ENCODE data around the gene RPL14. TPM values are rescaled to one million over a fixed set of nuclear protein-coding genes. Genes with fewer than 3 reads are reported as not detected.

Gene RPL14
- total and polyA plus RNA-seq, 10 of the 15 experiments (the other 5 are each of a cell fraction or from before 2014, with no cell fraction given): 530 to 3,008 (median 1,136) TPM

DNA sequence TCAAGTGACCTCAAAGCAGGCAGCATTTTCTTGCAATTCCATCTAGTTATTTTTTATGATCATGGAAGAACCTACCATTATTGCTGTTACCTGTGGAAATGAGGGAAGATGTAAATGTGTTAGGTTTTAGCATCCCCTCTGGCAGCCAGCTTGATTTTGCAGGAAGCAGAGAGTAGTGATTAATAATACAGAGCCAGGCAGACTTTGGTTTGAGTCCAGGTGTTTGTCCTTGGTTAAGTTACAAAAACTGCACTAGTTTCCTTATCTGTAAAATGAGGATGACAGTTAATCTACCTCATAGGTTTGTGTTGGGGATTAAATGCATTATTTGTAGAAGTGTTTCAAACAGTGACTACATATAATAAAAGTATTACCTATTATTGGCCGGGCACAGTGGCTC lies 60.9 kb downstream of the RPL14 start:
- H3K79me2 ChIP-seq (ENCODE audit: control insufficient read depth, insufficient read depth, low read length): no peaks in the 10 kb centered on the region
- no peak overlapping the region for H3K9ac ChIP-seq (ENCODE audit: control insufficient read depth, insufficient read depth, low read length)
- no peak overlapping the region for H2AFZ ChIP-seq (ENCODE audit: control insufficient read depth, low read depth, low read length)
- SMC1A ChIA-PET (ENCODE audit: uncharacterized antibody, unreplicated experiment): interaction anchor here (1.5 kb wide), 1 partner anchor 66 kb away, joined by 3 read pairs; no protein-coding TSS in a partner anchor
- TF ChIP-seq NFXL1 (IDR thresholded peaks at IDR 0.05; ENCODE audit: borderline replicate concordance) (no peak), RUNX3 (IDR thresholded peaks at IDR 0.05; ENCODE audit: low read length) (no peak), HDAC6 (IDR thresholded peaks at IDR 0.05; ENCODE audit: unreplicated experiment) (no peak), GABPA (IDR thresholded peaks at IDR 0.05; ENCODE audit: low read depth) (no peak), TCF12 (IDR thresholded peaks at IDR 0.05; ENCODE audit: low read depth, low read length) (no peak), KDM1A (IDR thresholded peaks at IDR 0.05; ENCODE audit: borderline replicate concordance) (no peak), NR2F1 (conservative IDR thresholded peaks at IDR 0.05) (no peak), STAT3 (IDR thresholded peaks at IDR 0.05; ENCODE audit: low read depth, low read length) (no peak), SMAD5 (IDR thresholded peaks at IDR 0.05; ENCODE audit: low read depth) (no peak), SUPT20H (IDR thresholded peaks at IDR 0.05; ENCODE audit: borderline replicate concordance, control insufficient read depth, low read depth, low read length) (no peak), SP1 (IDR thresholded peaks at IDR 0.05; ENCODE audit: low read depth, low read length) (no peak), NFIC (IDR thresholded peaks at IDR 0.05; ENCODE audit: low read depth, low read length) (no peak), SPI1 (IDR thresholded peaks at IDR 0.05; ENCODE audit: borderline replicate concordance, insufficient read depth, low read depth, low read length) (no peak)
- TF ChIP-seq, protein P1, sequence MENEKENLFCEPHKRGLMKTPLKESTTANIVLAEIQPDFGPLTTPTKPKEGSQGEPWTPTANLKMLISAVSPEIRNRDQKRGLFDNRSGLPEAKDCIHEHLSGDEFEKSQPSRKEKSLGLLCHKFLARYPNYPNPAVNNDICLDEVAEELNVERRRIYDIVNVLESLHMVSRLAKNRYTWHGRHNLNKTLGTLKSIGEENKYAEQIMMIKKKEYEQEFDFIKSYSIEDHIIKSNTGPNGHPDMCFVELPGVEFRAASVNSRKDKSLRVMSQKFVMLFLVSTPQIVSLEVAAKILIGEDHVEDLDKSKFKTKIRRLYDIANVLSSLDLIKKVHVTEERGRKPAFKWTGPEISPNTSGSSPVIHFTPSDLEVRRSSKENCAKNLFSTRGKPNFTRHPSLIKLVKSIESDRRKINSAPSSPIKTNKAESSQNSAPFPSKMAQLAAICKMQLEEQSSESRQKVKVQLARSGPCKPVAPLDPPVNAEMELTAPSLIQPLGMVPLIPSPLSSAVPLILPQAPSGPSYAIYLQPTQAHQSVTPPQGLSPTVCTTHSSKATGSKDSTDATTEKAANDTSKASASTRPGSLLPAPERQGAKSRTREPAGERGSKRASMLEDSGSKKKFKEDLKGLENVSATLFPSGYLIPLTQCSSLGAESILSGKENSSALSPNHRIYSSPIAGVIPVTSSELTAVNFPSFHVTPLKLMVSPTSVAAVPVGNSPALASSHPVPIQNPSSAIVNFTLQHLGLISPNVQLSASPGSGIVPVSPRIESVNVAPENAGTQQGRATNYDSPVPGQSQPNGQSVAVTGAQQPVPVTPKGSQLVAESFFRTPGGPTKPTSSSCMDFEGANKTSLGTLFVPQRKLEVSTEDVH (IDR thresholded peaks at IDR 0.05; ENCODE audit: low read depth, partially characterized antibody): no peak
- TF ChIP-seq, protein P2, sequence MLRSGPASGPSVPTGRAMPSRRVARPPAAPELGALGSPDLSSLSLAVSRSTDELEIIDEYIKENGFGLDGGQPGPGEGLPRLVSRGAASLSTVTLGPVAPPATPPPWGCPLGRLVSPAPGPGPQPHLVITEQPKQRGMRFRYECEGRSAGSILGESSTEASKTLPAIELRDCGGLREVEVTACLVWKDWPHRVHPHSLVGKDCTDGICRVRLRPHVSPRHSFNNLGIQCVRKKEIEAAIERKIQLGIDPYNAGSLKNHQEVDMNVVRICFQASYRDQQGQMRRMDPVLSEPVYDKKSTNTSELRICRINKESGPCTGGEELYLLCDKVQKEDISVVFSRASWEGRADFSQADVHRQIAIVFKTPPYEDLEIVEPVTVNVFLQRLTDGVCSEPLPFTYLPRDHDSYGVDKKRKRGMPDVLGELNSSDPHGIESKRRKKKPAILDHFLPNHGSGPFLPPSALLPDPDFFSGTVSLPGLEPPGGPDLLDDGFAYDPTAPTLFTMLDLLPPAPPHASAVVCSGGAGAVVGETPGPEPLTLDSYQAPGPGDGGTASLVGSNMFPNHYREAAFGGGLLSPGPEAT (IDR thresholded peaks at IDR 0.05; ENCODE audit: low read depth): no peak
- TF ChIP-seq, protein P3, sequence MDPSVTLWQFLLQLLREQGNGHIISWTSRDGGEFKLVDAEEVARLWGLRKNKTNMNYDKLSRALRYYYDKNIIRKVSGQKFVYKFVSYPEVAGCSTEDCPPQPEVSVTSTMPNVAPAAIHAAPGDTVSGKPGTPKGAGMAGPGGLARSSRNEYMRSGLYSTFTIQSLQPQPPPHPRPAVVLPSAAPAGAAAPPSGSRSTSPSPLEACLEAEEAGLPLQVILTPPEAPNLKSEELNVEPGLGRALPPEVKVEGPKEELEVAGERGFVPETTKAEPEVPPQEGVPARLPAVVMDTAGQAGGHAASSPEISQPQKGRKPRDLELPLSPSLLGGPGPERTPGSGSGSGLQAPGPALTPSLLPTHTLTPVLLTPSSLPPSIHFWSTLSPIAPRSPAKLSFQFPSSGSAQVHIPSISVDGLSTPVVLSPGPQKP (IDR thresholded peaks at IDR 0.05; ENCODE audit: low read depth, low read length): no peak
- POLR2A ChIA-PET: no interaction called here
- no peaks in the 10 kb centered on the region for H3K4me1 ChIP-seq (ENCODE audit: control insufficient read depth, insufficient read depth, low read length)
- H3K27me3 ChIP-seq (replicated peaks in 1 of 2; ENCODE audit: control insufficient read depth in 2 of 2, insufficient read depth in 2 of 2, low read length in 1 of 2): no peaks in the 10 kb centered on the region
- FAIRE-seq (no peak), DNase-seq (ENCODE audit: low read depth, low spot score) (no peak), ATAC-seq (no peak)
- H3K4me3 ChIP-seq: no peak overlapping the region
- no peak overlapping the region for H3K4me2 ChIP-seq (ENCODE audit: control insufficient read depth, insufficient read depth)
- RAD21 ChIA-PET (ENCODE audit: unreplicated experiment): no interaction called here
- 92% methylated on average over 1 of the region's 1 CpG for WGBS (ENCODE audit: insufficient coverage, insufficient replicate concordance, low lambda C conversion rate, missing lambda C conversion rate)
- H3K36me3 ChIP-seq (ENCODE audit: control insufficient read depth in 2 of 2, insufficient read depth in 2 of 2, low read length in 1 of 2): no peaks in the 10 kb centered on the region
- CTCF ChIA-PET: no interaction called here
- H3K27ac ChIP-seq (ENCODE audit: control insufficient read depth, insufficient read depth): no peak overlapping the region
- no peaks in the 10 kb centered on the region for H3K9me3 ChIP-seq (replicated peaks; ENCODE audit: control insufficient read depth, insufficient read depth, low read length)
- in situ Hi-C loops (cut with MboI) (no loop called here), intact Hi-C loops (cut with micrococcal nuclease; ENCODE audit: unreplicated experiment) (no loop called here)
- BruUV-seq (replicated peaks): no TSS peak
- H4K20me1 ChIP-seq (ENCODE audit: control insufficient read depth, insufficient read depth): no peaks in the 10 kb centered on the region

Measured in GM12878 (cell line).